HEK293 (cell line): ENCODE measurements around the gene MAGEF1.

Experiments
- CTCF ChIP-seq: fragments of 450-650 bp; formaldehyde crosslinking; IDR thresholded peaks from 2 replicates; pipeline ENCODE4 v1.5.1; 2016; ENCODE audit warnings: missing biosample characterization, missing genetic modification characterization
- HIC1 ChIP-seq: fragments of 450-650 bp; formaldehyde crosslinking; IDR thresholded peaks from 2 replicates; pipeline ENCODE4 v1.5.1; 2016; ENCODE audit warnings: missing biosample characterization, missing genetic modification characterization
- RBAK ChIP-seq: fragments of 450-650 bp; formaldehyde crosslinking; IDR thresholded peaks from 2 replicates; pipeline ENCODE4 v1.5.1; 2016; ENCODE audit warnings: missing biosample characterization, missing genetic modification characterization
- REST ChIP-seq: fragments of 450-650 bp; formaldehyde crosslinking; IDR thresholded peaks from 2 replicates; pipeline ENCODE4 v1.5.1; 2016; ENCODE audit warnings: missing biosample characterization, missing genetic modification characterization
- ZBTB11 ChIP-seq: fragments of 450-650 bp; formaldehyde crosslinking; conservative IDR thresholded peaks from 2 replicates; pipeline ENCODE4 v1.5.1; 2016; ENCODE audit warnings: low read depth, missing biosample characterization, missing genetic modification characterization
- ZFP37 ChIP-seq: fragments of 450-650 bp; formaldehyde crosslinking; IDR thresholded peaks from 2 replicates; pipeline ENCODE4 v1.5.1; 2016; ENCODE audit warnings: missing biosample characterization, missing genetic modification characterization
- ZNF121 ChIP-seq: fragments of 450-650 bp; formaldehyde crosslinking; IDR thresholded peaks from 2 replicates; pipeline ENCODE4 v1.5.1; 2016; ENCODE audit warnings: missing biosample characterization, missing genetic modification characterization
- ZNF169 ChIP-seq: fragments of 450-650 bp; formaldehyde crosslinking; IDR thresholded peaks from 2 replicates; pipeline ENCODE4 v1.5.1; 2016; ENCODE audit warnings: missing biosample characterization, missing genetic modification characterization
- ZNF274 ChIP-seq, 2 experiments: fragments of 200-500 bp in 1 of 2; fragments of 450-650 bp in 1 of 2; sonication (Bioruptor generic) in 1 of 2; formaldehyde crosslinking in 1 of 2; IDR thresholded peaks; 2 replicates each; pipeline versions ENCODE4 v1.5.1 to v1.6.1; 2014 to 2016; ENCODE audit warnings: borderline replicate concordance in 1 of 2, inconsistent platforms in 1 of 2, low read length in 1 of 2, missing biosample characterization in 1 of 2, missing genetic modification characterization in 1 of 2
- ZNF621 ChIP-seq: fragments of 450-650 bp; formaldehyde crosslinking; IDR thresholded peaks from 2 replicates; pipeline ENCODE4 v1.5.1; 2017; ENCODE audit warnings: missing biosample characterization, missing genetic modification characterization
- ZNF626 ChIP-seq: fragments of 450-650 bp; sonication (Bioruptor Pico); formaldehyde crosslinking; IDR thresholded peaks from 2 replicates; pipeline ENCODE4 v1.5.1; 2018; ENCODE audit warnings: missing biosample characterization, missing genetic modification characterization, inconsistent platforms
- ZNF664 ChIP-seq: fragments of 450-650 bp; formaldehyde crosslinking; IDR thresholded peaks from 2 replicates; pipeline ENCODE4 v1.5.1; 2016; ENCODE audit warnings: missing biosample characterization, missing genetic modification characterization
- TF ChIP-seq, protein P1 (sequence below): fragments of 450-650 bp; formaldehyde crosslinking; IDR thresholded peaks from 2 replicates; pipeline ENCODE4 v1.5.0; 2017; ENCODE audit warnings: missing biosample characterization, missing genetic modification characterization, borderline replicate concordance

DNA sequence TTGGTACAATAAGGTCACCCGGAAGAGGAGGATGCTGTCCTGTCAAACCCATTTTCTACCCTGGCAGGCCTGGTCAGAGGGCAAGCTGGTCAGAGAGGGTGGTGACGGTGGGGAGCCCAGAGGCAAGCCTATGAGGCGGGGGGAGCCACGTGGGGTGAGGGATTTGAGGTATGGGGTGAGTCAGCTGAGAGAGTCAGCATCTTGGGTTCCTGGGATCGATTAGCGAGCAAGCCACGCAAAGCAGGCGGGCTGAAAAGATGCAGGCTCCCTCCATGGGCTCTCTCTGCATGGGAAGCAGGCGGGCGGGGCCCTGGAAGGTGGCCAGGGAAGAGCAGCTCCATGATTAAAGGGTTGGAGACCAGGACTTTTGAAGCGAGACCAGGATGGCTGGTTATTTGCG, 48.1 kb downstream of the MAGEF1 start:
- TF ChIP-seq CTCF (tag by site-specific recombination) (no peak), HIC1 (tag by site-specific recombination) (no peak), ZFP37 (tag by site-specific recombination) (no peak), ZNF169 (tag by site-specific recombination) (no peak), REST (tag by site-specific recombination) (no peak), ZNF664 (tag by site-specific recombination) (no peak), ZNF626 (tag by site-specific recombination) (no peak), ZBTB11 (tag by site-specific recombination) (no peak), ZNF274 (IDR thresholded peaks at IDR 0.05; ENCODE audit: low read length) (no peak), ZNF274 (tag by site-specific recombination; IDR thresholded peaks at IDR 0.05; ENCODE audit: borderline replicate concordance) (no peak), ZNF121 (no peak), RBAK (tag by site-specific recombination) (no peak), ZNF621 (tag by site-specific recombination) (no peak)
- TF ChIP-seq, protein P1, sequence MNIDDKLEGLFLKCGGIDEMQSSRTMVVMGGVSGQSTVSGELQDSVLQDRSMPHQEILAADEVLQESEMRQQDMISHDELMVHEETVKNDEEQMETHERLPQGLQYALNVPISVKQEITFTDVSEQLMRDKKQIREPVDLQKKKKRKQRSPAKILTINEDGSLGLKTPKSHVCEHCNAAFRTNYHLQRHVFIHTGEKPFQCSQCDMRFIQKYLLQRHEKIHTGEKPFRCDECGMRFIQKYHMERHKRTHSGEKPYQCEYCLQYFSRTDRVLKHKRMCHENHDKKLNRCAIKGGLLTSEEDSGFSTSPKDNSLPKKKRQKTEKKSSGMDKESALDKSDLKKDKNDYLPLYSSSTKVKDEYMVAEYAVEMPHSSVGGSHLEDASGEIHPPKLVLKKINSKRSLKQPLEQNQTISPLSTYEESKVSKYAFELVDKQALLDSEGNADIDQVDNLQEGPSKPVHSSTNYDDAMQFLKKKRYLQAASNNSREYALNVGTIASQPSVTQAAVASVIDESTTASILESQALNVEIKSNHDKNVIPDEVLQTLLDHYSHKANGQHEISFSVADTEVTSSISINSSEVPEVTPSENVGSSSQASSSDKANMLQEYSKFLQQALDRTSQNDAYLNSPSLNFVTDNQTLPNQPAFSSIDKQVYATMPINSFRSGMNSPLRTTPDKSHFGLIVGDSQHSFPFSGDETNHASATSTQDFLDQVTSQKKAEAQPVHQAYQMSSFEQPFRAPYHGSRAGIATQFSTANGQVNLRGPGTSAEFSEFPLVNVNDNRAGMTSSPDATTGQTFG (tag by site-specific recombination): no peak
